Activated B cell treated with CpG ODN at 0.5 μM for 24 hours (primary cell): ENCODE results near the gene SLC37A2. TPM values are rescaled to one million over a fixed set of nuclear protein-coding genes. Genes with fewer than 3 reads are reported as not detected.

Source experiments
- ATAC-seq: fragments of 200-7000 bp; cut with Tn5 transposase; one replicate; pipeline ENCODE4 v1.10.0; 2021; ENCODE audit warnings: low read depth, mild to moderate bottlenecking, moderate library complexity
- CTCF ChIA-PET: fragments of 350-600 bp; sonication (Branson Sonifier 250); formaldehyde crosslinking; loops from one replicate; lab custom pipeline; 2021; ENCODE audit warnings: antibody characterized with exemption; lab: Charles Lee
- POLR2A ChIA-PET: fragments of 350-600 bp; sonication (Branson Sonifier 250); formaldehyde crosslinking; loops from one replicate; lab custom pipeline; 2021; ENCODE audit warnings: antibody characterized with exemption; lab: Charles Lee
- DNase-seq: peaks from one replicate; pipeline ENCODE4 v3.0.0; 2022
- H3K27ac Mint-ChIP-seq: one replicate; pipeline ENCODE4 v1.8.0; 2020; ENCODE audit warnings: mixed read lengths
- H3K27me3 Mint-ChIP-seq: one replicate; pipeline ENCODE4 v1.8.0; 2021; ENCODE audit warnings: mixed read lengths
- H3K36me3 Mint-ChIP-seq: one replicate; pipeline ENCODE4 v1.8.0; 2021; ENCODE audit warnings: low read depth, mixed read lengths
- H3K4me1 Mint-ChIP-seq: one replicate; pipeline ENCODE4 v1.8.0; 2021; ENCODE audit warnings: mixed read lengths
- H3K4me3 Mint-ChIP-seq: one replicate; pipeline ENCODE4 v1.8.0; 2020; ENCODE audit warnings: mild to moderate bottlenecking, mixed read lengths
- H3K9me3 Mint-ChIP-seq: one replicate; pipeline ENCODE4 v1.8.0; 2020; ENCODE audit warnings: mixed read lengths
- CTCF ChIP-seq: fragments of 200-600 bp; IDR thresholded peaks from one replicate; pipeline ENCODE4 v1.8.0; 2022; ENCODE audit warnings: antibody characterized with exemption, mild to moderate bottlenecking
- intact Hi-C: fragments of 100-400 bp; cut with micrococcal nuclease; formaldehyde crosslinking; loops from one replicate; pipeline ENCODE4 v1.15.1; 2024
- total RNA-seq: library from RNA; stranded (reverse); gene quantifications from 2 replicates; pipeline ENCODE4 v1.2.3, GENCODE V29; 2022

The SLC37A2 gene
- total RNA-seq, 1 donor from 2014 or later = 27.5 TPM

GRCh38 chr11:125063429-125064043, 431 bp downstream of the SLC37A2 start:
- no peaks in the 10 kb centered on the region for H3K9me3 Mint-ChIP-seq
- ChIA-PET CTCF (interaction anchor here (1.0 to 1.8 kb wide), 4 partner anchors 9 to 78 kb away, joined by 3 to 17 read pairs (median 6); no protein-coding TSS in a partner anchor), POLR2A (interaction anchor here (0.6 to 3.0 kb wide), 9 partner anchors 9 to 1217 kb away, joined by 3 to 78 read pairs (median 6); partner anchors contain the start of genes CCDC15, HYLS1 and TMEM218)
- H3K36me3 Mint-ChIP-seq = no peaks in the 10 kb centered on the region
- H3K27ac Mint-ChIP-seq = peak overlapping the region; percentile 66
- ATAC-seq (peak; percentile 15), DNase-seq (no peak)
- H3K4me1 Mint-ChIP-seq = peaks cover 28% of the 10 kb centered on the region
- H3K4me3 Mint-ChIP-seq = peak overlapping the region; percentile 86
- H3K27me3 Mint-ChIP-seq = peaks cover 9% of the 10 kb centered on the region
- intact Hi-C loops = loop anchor here (1.0 to 5.0 kb wide), 5 partner anchors 9 to 871 kb away; partner anchors contain the start of genes CCDC15 and TMEM218
- no peak for TF ChIP-seq CTCF

- intact Hi-C loops = loop anchor here (5.0 kb wide), 1 partner anchor 872 kb away; no protein-coding TSS in a partner anchor
- CTCF ChIA-PET = interaction anchor here (1.6 to 1.8 kb wide), 2 partner anchors 27 to 60 kb away, joined by 7 to 17 read pairs; no protein-coding TSS in a partner anchor
- Mint-ChIP-seq H3K27me3 (peaks cover 9% of the 10 kb centered on the region), H3K27ac (peak overlapping the region; percentile 66), H3K4me1 (peaks cover 34% of the 10 kb centered on the region), H3K4me3 (peak overlapping the region; percentile 86), H3K36me3 (no peaks in the 10 kb centered on the region), H3K9me3 (no peaks in the 10 kb centered on the region)
- POLR2A ChIA-PET = interaction anchor here (0.6 to 3.0 kb wide), 4 partner anchors 9 to 110 kb away, joined by 5 to 78 read pairs (median 26); partner anchors contain the start of genes CCDC15 and TMEM218
- ATAC-seq = no peak
- TF ChIP-seq CTCF = no peak
- no peak for DNase-seq
Observed at GRCh38 chr11:125064070-125064469, 965 bp downstream of the SLC37A2 start.

GRCh38 chr11:125068368-125068767, 5.3 kb downstream of the SLC37A2 start:
- Mint-ChIP-seq H3K36me3 (no peaks in the 10 kb centered on the region), H3K4me3 (no peak overlapping the region), H3K4me1 (peaks cover 69% of the 10 kb centered on the region), H3K9me3 (no peaks in the 10 kb centered on the region), H3K27me3 (peaks cover 4% of the 10 kb centered on the region), H3K27ac (peak overlapping the region; percentile 51)
- no peak for ATAC-seq
- ChIA-PET POLR2A (no interaction called here), CTCF (no interaction called here)
- TF ChIP-seq CTCF = no peak
- no peak for DNase-seq
- intact Hi-C loops = no loop called here

GRCh38 chr11:125069008-125069407, 5.9 kb downstream of the SLC37A2 start:
- no peaks in the 10 kb centered on the region for H3K9me3 Mint-ChIP-seq
- peak overlapping the region; percentile 82 for H3K27ac Mint-ChIP-seq
- DNase-seq (no peak), ATAC-seq (no peak)
- no peak for TF ChIP-seq CTCF
- H3K4me3 Mint-ChIP-seq = no peak overlapping the region
- ChIA-PET CTCF (interaction anchor here (0.6 kb wide), 1 partner anchor 822 kb away, joined by 3 read pairs; no protein-coding TSS in a partner anchor), POLR2A (no interaction called here)
- intact Hi-C loops = no loop called here
- no peaks in the 10 kb centered on the region for H3K36me3 Mint-ChIP-seq
- peaks cover 70% of the 10 kb centered on the region for H3K4me1 Mint-ChIP-seq
- H3K27me3 Mint-ChIP-seq = peaks cover 3% of the 10 kb centered on the region

GRCh38 chr11:125069796-125070195, 6.7 kb downstream of the SLC37A2 start:
- peak overlapping the region; percentile 82 for H3K27ac Mint-ChIP-seq
- peaks cover 71% of the 10 kb centered on the region for H3K4me1 Mint-ChIP-seq
- no peak for DNase-seq
- peak overlapping the region; percentile 12 for H3K4me3 Mint-ChIP-seq
- no peak for TF ChIP-seq CTCF
- H3K9me3 Mint-ChIP-seq = no peaks in the 10 kb centered on the region
- CTCF ChIA-PET = interaction anchor here (0.6 to 1.1 kb wide), 3 partner anchors 21 to 821 kb away, joined by 3 to 5 read pairs (median 3); no protein-coding TSS in a partner anchor
- intact Hi-C loops = loop anchor here (5.0 to 10.0 kb wide), 8 partner anchors 32 to 1143 kb away; partner anchors contain the start of genes FAM118B, HYLS1, MSANTD2 and RPUSD4
- peaks cover 2% of the 10 kb centered on the region for H3K27me3 Mint-ChIP-seq
- POLR2A ChIA-PET = interaction anchor here (0.6 to 5.7 kb wide), 3 partner anchors 14 to 500 kb away, joined by 3 to 53 read pairs (median 4); partner anchors contain the start of genes EI24 and TMEM218
- no peak for ATAC-seq
- H3K36me3 Mint-ChIP-seq = no peaks in the 10 kb centered on the region
